WERI-Rb-1 (cell line): ENCODE measurements around the gene SLIT3.
A peak's percentile ranks its signal among the peaks of the same experiment; 100 is the strongest.

Source experiments
- DNase-seq: peaks from one replicate; pipeline ENCODE4 v3.0.0-alpha.2; 2020
- H3K27ac ChIP-seq: fragments of 250-450 bp; sonication (Bioruptor Pico); 2 replicates; pipeline ENCODE4 v1.5.1; 2020; ENCODE audit warnings: mild to moderate bottlenecking, moderate library complexity
- H3K27me3 ChIP-seq: fragments of 250-450 bp; sonication (Bioruptor Pico); 2 replicates; pipeline ENCODE4 v1.5.1; 2021; ENCODE audit warnings: mild to moderate bottlenecking, low read depth, moderate library complexity; ENCODE audit not compliant: insufficient read depth, severe bottlenecking
- H3K36me3 ChIP-seq: fragments of 250-450 bp; sonication (Bioruptor Pico); 2 replicates; pipeline ENCODE4 v1.5.1; 2020; ENCODE audit warnings: mild to moderate bottlenecking, moderate library complexity
- H3K4me3 ChIP-seq: 2 replicates; pipeline ENCODE4 v1.5.1; 2011; ENCODE audit warnings: low read depth, mild to moderate bottlenecking, control low read depth, low read length
- H3K9me3 ChIP-seq: fragments of 250-450 bp; sonication (Bioruptor Pico); 2 replicates; pipeline ENCODE4 v1.5.1; 2021; ENCODE audit warnings: mild to moderate bottlenecking, moderate library complexity; ENCODE audit not compliant: severe bottlenecking
- TF ChIP-seq, protein P1 (sequence below): IDR thresholded peaks from 2 replicates; pipeline ENCODE4 v1.5.1; 2011; ENCODE audit warnings: low read depth, mild to moderate bottlenecking, control low read depth, inconsistent platforms, low read length

The SLIT3 gene

DNA sequence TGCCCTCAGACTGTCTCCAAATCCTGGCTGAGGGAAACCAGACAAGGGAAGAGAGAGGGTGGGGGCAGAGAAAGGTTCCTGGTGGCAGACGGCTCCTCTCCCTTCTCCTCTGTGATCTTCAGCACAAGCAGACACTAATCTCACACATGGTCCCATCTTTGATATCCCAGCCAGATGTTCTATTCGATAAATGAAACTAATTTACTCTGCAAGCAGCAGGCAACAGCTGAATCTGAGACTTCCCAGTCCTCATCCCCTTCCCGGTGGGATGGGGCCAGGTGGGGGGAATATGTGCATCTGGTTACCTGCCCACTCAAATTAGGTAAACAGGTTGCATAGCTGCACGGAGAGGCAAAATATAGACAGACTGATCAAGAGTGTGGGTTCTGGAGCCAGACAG, 512.8 kb downstream of the SLIT3 start:
- DNase-seq = no peak
- no peak overlapping the region for H3K4me3 ChIP-seq
- H3K9me3 ChIP-seq = peaks cover 3% of the 10 kb centered on the region
- H3K36me3 ChIP-seq = no peaks in the 10 kb centered on the region
- TF ChIP-seq, protein P1, sequence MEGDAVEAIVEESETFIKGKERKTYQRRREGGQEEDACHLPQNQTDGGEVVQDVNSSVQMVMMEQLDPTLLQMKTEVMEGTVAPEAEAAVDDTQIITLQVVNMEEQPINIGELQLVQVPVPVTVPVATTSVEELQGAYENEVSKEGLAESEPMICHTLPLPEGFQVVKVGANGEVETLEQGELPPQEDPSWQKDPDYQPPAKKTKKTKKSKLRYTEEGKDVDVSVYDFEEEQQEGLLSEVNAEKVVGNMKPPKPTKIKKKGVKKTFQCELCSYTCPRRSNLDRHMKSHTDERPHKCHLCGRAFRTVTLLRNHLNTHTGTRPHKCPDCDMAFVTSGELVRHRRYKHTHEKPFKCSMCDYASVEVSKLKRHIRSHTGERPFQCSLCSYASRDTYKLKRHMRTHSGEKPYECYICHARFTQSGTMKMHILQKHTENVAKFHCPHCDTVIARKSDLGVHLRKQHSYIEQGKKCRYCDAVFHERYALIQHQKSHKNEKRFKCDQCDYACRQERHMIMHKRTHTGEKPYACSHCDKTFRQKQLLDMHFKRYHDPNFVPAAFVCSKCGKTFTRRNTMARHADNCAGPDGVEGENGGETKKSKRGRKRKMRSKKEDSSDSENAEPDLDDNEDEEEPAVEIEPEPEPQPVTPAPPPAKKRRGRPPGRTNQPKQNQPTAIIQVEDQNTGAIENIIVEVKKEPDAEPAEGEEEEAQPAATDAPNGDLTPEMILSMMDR = no peak
- no peak overlapping the region for H3K27ac ChIP-seq
- peaks cover 94% of the 10 kb centered on the region for H3K27me3 ChIP-seq

DNA sequence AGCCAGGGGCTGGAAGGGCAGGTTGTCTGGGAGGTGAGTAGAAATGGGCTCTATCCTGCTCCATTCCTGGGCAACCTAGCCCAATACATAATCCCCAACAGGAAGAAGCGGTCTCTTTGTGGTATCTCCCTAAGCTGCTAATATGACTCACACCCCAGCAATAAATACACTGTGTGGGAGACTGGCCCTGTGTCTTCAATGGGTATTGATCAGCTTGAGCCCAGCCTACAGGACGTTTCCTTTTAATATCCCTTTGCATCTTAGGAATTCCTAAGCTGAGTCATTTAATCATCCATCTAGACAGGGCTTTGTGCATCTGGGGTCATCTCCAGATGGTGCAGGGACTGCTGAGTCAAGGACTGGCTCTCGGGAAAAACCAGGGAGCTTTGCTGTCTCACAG, 514.8 kb downstream of the SLIT3 start:
- peaks cover 3% of the 10 kb centered on the region for H3K9me3 ChIP-seq
- H3K27ac ChIP-seq = no peak overlapping the region
- peaks cover 94% of the 10 kb centered on the region for H3K27me3 ChIP-seq
- TF ChIP-seq, protein P1 = no peak
- DNase-seq = no peak
- no peaks in the 10 kb centered on the region for H3K36me3 ChIP-seq
- H3K4me3 ChIP-seq = no peak overlapping the region

DNA sequence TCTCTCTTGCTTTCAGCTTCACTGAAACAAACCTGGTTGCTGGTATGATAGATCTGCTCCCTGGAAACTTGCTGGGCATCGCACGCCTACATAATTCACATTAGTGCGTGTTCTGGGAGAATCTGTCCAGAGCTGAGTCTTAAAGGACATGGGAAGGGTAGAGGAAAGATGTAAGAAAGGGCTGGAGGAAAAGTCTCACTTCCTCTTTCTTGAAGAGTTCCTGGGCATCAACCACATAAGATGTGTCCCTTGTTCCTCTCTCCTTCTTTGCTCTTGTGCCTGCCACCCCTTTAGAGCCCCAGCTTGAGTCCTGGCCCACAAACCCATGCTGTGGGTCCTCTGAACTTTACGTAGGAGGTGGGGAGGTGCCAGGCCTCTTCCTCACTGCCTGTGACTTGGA, 516.5 kb downstream of the SLIT3 start:
- Histone ChIP-seq H3K27ac (no peak overlapping the region), H3K9me3 (peaks cover 3% of the 10 kb centered on the region), H3K4me3 (no peak overlapping the region), H3K27me3 (peaks cover 96% of the 10 kb centered on the region), H3K36me3 (no peaks in the 10 kb centered on the region)
- TF ChIP-seq, protein P1 = no peak
- DNase-seq = no peak

DNA sequence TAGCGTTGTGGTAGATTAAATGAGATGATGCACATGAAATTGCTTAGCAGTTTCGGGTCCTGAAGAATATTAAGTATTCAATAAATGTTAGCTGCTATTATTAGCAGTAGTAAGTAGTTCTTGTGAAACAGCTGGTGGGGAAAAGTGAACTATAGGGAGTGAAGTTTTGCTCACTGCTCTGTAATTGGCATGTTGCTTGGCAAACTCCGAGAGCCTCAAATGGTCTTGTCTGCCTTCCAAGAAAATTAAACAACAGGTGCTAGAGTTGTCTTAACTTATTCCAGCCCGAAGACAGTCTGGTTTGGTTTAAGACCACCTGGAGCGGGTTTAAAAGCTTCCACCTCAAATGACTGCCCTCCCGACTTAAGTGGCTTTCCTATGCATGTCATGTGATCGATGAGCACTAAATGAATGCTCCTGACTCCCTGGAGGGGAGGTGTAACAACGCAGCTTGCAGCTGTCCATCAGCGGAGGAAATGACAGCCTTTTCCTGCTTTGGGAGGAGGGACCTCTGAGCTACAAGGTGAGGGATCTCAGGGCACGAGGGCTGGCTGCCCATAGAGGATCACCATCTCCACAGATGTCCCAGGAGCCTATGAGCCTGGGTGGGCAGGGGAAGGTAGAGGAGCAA, 518.9 kb downstream of the SLIT3 start:
- Histone ChIP-seq H3K27me3 (peaks cover 97% of the 10 kb centered on the region), H3K4me3 (no peak overlapping the region), H3K36me3 (no peaks in the 10 kb centered on the region), H3K27ac (no peak overlapping the region), H3K9me3 (peaks cover 5% of the 10 kb centered on the region)
- TF ChIP-seq, protein P1 = no peak
- peak; percentile 28 for DNase-seq

DNA sequence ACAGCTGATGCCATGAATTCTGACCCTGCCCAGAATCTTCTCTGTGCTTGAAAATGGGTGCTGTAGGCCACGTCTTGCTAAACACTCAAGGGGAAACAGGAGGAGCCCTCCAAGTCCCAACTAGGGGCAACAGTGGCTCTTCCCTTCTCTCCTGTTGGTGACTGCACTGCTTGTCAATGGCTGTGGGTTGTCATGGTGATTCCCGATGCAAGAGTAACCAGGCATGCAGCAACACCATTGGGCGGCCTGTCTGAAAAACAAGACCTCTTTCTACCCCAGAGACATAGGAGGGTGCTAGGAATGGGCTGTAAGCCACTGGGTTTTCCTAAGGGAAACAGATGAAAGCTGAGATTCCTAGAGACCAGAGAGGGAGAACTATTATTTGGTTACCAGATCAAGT, 520.1 kb downstream of the SLIT3 start:
- TF ChIP-seq, protein P1 = no peak
- Histone ChIP-seq H3K27ac (no peak overlapping the region), H3K36me3 (no peaks in the 10 kb centered on the region), H3K27me3 (peaks cover 95% of the 10 kb centered on the region), H3K4me3 (no peak overlapping the region), H3K9me3 (peaks cover 4% of the 10 kb centered on the region)
- no peak for DNase-seq

DNA sequence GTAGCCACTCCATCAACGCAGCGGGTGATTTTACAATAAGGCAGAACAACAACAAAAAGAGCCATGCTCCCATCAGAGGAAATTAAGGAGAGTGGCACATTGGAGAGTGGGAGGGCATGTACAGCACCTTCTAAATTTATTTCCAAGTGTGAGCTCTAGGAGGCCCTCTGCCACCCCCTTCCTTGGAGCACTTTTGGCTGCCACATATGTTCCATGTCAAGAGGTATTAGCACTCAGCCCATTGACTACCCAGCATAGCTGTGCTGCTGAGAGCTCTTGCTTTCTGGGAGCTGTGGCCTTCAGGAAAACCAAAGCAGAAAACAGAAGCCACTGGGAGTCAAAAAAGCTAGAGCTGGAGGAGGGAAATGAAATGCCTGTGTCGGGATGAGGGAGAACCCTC, 521.6 kb downstream of the SLIT3 start:
- peaks cover 96% of the 10 kb centered on the region for H3K27me3 ChIP-seq
- TF ChIP-seq, protein P1 = no peak

More for the DNA sequence above, 521.6 kb downstream of the SLIT3 start:
- Histone ChIP-seq H3K36me3 (no peaks in the 10 kb centered on the region), H3K27ac (no peak overlapping the region), H3K9me3 (peaks cover 4% of the 10 kb centered on the region), H3K4me3 (no peak overlapping the region)
- no peak for DNase-seq
